AG04450 (cell line): ENCODE data around the gene PROZ. TPM values are rescaled to one million over a fixed set of nuclear protein-coding genes. Genes with fewer than 3 reads are reported as not detected.

Experiments used
- CTCF ChIA-PET: fragments of 300-600, 350-600 bp; formaldehyde crosslinking; extraction: SDS; loops from one replicate; lab custom pipeline; 2022; ENCODE audit warnings: antibody characterized with exemption, inconsistent platforms; lab: Charles Lee
- POLR2A ChIA-PET: fragments of 350-600 bp; formaldehyde crosslinking; extraction: SDS; loops from one replicate; lab custom pipeline; 2021; ENCODE audit warnings: antibody characterized with exemption, inconsistent platforms; lab: Yijun Ruan, JAX
- DNase-seq: peaks from one replicate; pipeline ENCODE4 v3.0.0-alpha.2; 2011; ENCODE audit warnings: low read depth, low spot score
- H3K27ac ChIP-seq: one replicate; pipeline ENCODE4 v1.5.1; 2012; ENCODE audit warnings: low read depth, low read length, control low read depth
- H3K27me3 ChIP-seq: one replicate; pipeline ENCODE4 v1.6.0; 2012; ENCODE audit warnings: low read length; ENCODE audit not compliant: control insufficient read depth, insufficient read depth
- H3K4me3 ChIP-seq: 2 replicates; pipeline ENCODE4 v1.5.1; 2011; ENCODE audit warnings: mild to moderate bottlenecking, low read depth, low read length, control low read depth
- H3K9me3 ChIP-seq: 2 replicates; pipeline ENCODE4 v1.5.1; 2012; ENCODE audit warnings: low read length; ENCODE audit not compliant: control insufficient read depth, insufficient read depth
- CTCF ChIP-seq: IDR thresholded peaks from 2 replicates; pipeline ENCODE4 v1.5.1; 2011; ENCODE audit warnings: low read depth, low read length, control low read depth, inconsistent platforms
- polyA plus RNA-seq: library from polyadenylated mRNA; depleted of rRNA; stranded (reverse); fragments of >200 nt; gene quantifications from 2 replicates; pipeline ENCODE4 v1.2.3, GENCODE V29; 2011

The PROZ gene
- polyA plus RNA-seq, 1 experiment = not detected

GRCh38 chr13:113112893-113113845 is 45.3 kb upstream of the PROZ start:
- ChIA-PET POLR2A (no interaction called here), CTCF (no interaction called here)
- DNase-seq = no peak
- no peak for TF ChIP-seq CTCF
- Histone ChIP-seq H3K27me3 (peaks cover 22% of the 10 kb centered on the region), H3K9me3 (peaks cover 17% of the 10 kb centered on the region), H3K27ac (no peak overlapping the region), H3K4me3 (no peak overlapping the region)

GRCh38 chr13:113113846-113114271 is 44.6 kb upstream of the PROZ start:
- ChIA-PET CTCF (no interaction called here), POLR2A (no interaction called here)

GRCh38 chr13:113114511-113115362 is 43.7 kb upstream of the PROZ start:
- POLR2A ChIA-PET = no interaction called here
- no peak overlapping the region for H3K4me3 ChIP-seq
- H3K9me3 ChIP-seq = peaks cover 2% of the 10 kb centered on the region; the same call in 1 of the 2 replicates
- no peak for TF ChIP-seq CTCF
- H3K27me3 ChIP-seq = peaks cover 16% of the 10 kb centered on the region
- CTCF ChIA-PET = no interaction called here
- no peak overlapping the region for H3K27ac ChIP-seq
- DNase-seq = no peak

More at GRCh38 chr13:113113846-113114271, 44.6 kb upstream of the PROZ start:
- no peak for DNase-seq
- peaks cover 11% of the 10 kb centered on the region; the same call in 1 of the 2 replicates for H3K9me3 ChIP-seq
- peaks cover 22% of the 10 kb centered on the region for H3K27me3 ChIP-seq
- no peak overlapping the region for H3K4me3 ChIP-seq
- TF ChIP-seq CTCF = no peak
- H3K27ac ChIP-seq = no peak overlapping the region

- DNase-seq = no peak
- H3K4me3 ChIP-seq = no peak overlapping the region
- CTCF ChIA-PET = no interaction called here
- POLR2A ChIA-PET = no interaction called here
- H3K9me3 ChIP-seq = no peaks in the 10 kb centered on the region; the same call in 1 of the 2 replicates
- TF ChIP-seq CTCF = no peak
- H3K27ac ChIP-seq = no peak overlapping the region
- peaks cover 13% of the 10 kb centered on the region for H3K27me3 ChIP-seq
Observed at GRCh38 chr13:113115363-113116205, 42.9 kb upstream of the PROZ start.
